ENCODE results near the gene IRF2BPL.
A peak's percentile ranks its signal among the peaks of the same experiment; 100 is the strongest.

DNA sequence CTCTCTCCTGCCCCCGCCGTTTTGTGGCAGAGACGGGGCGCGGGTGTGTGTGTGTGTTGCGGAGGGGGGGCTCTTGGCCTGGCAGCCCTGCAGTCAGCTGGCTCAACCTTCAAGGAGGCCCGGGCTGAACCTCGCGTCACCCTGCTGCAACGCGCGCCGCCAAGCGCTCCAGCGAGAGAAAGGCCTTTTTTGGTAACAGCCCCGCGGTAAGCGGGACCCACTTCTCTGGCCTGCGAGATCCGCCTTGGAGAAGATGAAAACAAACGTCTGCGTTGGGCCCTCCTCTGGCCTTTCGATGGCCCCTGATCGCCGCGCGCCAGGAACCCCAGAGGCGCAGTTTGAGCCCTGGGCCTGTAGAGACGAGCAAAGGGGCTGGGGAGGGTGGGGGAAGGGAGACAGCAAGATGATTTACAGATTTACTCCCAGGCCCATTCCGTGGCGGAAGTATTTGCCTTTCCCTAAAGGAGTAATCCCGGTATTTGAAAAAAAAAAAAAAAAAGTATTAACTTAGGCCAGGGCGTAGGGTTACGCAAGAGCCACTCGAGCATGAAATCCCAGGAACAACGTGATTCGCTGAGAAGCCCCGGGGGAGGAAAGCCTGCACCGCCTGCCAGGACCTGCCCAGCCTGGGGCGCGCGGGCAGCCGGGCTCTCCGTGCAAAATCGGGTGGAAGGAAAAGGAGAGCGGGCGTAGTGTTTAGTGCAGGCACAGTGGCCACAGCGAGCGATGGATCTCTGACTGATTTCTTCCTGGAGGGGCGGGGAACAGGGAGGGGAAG lies 4.5 kb upstream of the IRF2BPL start:
- TF ChIP-seq, protein P1, sequence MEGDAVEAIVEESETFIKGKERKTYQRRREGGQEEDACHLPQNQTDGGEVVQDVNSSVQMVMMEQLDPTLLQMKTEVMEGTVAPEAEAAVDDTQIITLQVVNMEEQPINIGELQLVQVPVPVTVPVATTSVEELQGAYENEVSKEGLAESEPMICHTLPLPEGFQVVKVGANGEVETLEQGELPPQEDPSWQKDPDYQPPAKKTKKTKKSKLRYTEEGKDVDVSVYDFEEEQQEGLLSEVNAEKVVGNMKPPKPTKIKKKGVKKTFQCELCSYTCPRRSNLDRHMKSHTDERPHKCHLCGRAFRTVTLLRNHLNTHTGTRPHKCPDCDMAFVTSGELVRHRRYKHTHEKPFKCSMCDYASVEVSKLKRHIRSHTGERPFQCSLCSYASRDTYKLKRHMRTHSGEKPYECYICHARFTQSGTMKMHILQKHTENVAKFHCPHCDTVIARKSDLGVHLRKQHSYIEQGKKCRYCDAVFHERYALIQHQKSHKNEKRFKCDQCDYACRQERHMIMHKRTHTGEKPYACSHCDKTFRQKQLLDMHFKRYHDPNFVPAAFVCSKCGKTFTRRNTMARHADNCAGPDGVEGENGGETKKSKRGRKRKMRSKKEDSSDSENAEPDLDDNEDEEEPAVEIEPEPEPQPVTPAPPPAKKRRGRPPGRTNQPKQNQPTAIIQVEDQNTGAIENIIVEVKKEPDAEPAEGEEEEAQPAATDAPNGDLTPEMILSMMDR (IDR thresholded peaks at IDR 0.05), result peak; percentile 10
- peak; percentile 35 for TF ChIP-seq EZH2phosphoT487 (IDR thresholded peaks at IDR 0.05)
